NCI-H1092 (cell line): ENCODE data around the gene PPFIA2.

Source experiments
- DNase-seq: peaks from one replicate; lab custom pipeline; 2025; lab: John Stamatoyannopoulos, UW

Gene PPFIA2

DNA sequence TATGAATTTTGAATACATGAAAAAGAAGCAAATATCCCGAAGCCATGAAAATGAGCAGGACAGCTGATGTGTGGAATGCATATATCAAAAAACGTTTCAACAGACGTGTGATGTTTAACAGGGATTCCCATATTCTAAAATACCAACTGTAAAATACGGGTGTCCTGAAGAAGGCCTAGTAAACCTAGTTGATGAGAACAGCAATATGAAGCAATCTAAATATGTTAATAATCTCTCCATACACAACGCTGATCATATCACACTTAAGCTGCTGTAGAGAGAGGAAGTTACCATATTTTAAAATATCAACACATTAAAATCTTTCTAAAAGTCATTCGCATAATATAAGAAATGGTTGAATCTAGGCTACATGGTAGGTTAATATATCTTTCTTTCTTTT is 317.5 kb downstream of the PPFIA2 start:
- DNase-seq = no peak

DNA sequence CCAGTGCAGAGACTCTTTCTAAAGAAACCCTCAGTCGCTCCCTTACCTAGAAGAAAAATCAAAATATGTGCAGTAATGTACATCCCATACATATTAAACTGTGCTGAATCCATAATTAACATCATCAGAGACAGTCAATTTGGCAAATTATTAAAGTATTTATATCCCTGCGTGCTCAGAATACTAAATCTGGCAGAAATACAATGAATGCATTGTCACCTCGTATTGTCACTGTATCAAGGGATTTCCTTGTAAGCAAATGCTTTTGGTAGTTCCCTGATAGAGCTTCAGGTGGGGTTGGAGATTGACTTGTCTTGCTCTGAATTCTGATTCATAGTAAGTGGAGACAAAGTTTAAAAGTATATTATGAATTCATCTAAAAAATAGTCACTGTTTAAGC is 319.1 kb downstream of the PPFIA2 start:
- no peak for DNase-seq

DNA sequence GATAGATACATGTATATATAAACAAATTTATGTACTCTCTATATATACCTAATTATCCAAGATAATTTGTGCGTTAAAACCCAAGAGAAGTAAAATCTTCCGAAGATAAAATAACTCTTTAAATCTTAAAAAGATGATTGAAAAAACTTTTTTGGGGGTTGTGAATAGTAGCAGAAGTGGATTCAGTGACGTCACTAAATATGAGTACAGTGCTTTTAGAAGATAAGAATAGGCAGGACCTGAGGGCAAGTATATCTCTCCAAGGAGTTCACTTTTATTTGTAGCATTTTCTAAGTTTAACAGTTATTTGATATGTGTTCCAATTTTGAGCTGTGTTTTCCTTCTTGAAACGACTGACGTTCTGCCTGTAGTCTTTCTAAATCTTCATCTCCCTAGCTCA is 319.8 kb downstream of the PPFIA2 start:
- DNase-seq = no peak

DNA sequence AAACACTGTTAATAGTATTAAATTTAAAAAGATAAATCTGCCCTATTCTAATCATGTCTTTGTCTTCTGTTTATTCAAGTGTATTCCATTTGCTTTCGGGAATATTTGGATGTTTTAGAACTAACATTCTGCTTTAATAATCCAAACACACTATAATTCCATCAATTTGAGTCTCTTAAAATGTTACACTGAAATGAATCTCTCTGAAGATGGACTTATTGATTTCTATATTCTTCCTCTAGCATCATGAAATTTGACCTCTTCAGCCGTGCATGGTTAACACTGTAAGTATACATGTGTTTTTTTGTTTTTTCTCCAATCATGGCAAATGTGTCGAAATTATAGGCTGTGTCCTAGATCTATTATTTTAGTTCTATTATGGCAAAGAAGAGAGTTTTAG is 342.1 kb downstream of the PPFIA2 start:
- no peak for DNase-seq

DNA sequence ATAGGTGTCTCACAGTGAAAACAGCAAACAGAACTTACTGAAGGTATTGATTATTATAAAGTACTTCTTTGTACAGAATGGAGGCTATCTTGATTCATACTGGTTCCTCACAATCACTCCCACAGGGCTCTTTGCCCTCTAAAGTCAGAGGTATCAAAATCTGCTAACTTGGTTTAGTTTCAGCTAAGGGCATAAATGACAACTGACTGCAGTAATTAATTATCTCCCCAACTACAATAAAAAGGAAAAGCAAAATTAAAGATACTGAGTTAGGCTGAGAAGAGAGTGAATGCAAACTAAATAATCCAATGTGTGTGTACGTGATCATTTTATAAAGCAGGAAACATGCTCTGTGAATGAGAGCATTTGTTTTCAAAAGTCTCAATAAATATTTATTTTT is 342.6 kb downstream of the PPFIA2 start:
- DNase-seq = no peak

DNA sequence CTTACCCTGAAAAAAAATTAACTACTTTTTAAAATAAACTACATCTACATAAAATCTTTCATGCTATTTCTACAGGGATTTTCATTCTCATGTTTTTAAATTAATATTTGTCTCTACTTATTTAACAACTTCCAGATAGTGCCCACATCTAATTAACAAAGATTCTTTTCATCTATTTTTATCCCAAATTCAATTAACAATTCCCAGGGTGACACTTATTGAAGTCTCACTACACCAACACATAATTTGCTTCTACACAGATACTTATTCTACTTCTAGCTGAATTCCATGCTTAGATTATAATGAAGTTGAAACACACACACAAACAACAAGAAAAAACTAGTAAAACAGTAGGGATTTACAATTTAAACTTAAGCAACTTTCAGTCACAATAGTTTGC is 344.7 kb downstream of the PPFIA2 start:
- DNase-seq = no peak

DNA sequence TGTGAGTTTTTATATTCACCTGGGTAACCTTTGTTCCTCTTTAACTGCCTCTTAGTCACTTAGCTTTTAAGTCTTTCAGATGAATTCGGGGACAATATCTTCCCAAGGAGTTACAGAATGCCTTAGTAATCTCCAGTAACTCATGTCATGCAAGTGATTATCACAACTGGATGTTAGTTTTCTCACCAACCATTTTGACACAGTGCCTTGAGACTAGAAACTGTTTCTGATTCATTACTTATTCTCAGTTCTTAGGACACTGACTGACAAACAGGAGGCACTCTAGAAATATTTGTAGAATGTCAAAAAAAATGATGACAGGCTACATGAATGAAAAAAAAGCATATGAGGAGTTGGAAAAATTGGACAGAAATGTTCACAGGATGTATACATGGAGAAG is 346.2 kb downstream of the PPFIA2 start:
- DNase-seq = no peak

DNA sequence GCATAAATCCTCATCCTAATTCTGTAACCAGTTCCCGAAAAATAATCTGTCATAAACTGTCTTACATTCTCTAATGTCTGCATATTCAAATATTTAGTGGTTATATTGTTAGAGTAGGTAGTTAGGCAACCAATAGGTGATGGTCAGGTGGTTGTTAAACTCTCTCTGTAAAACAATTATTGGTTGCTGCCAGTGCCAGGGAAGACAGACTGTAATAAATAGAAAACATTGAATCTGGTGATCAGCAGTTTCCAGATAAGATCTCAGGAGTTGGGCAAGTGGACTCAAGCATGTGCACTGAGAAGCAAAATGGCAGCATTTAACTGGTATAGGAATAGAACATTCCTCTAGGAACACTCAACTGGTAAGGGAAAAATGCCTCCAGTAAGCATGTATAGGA is 355.8 kb downstream of the PPFIA2 start:
- DNase-seq = no peak

DNA sequence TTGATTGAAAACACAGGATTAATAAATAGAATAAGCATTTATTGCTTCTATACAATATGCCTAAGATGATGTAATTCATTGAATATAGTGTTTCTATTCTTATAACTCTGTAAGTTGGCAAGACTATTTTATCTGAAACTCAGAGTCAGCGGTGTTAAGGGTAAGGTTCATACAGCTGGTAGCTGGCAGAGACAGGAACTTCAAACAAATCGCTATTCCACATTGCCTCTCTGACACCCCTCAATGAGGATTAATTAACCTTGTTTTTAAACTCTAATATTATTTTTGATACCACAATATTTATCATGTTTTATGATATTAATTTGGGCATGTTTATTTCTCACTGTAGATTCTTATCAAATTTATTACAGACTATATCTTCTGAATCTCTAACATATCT is 357.9 kb downstream of the PPFIA2 start:
- no peak for DNase-seq

DNA sequence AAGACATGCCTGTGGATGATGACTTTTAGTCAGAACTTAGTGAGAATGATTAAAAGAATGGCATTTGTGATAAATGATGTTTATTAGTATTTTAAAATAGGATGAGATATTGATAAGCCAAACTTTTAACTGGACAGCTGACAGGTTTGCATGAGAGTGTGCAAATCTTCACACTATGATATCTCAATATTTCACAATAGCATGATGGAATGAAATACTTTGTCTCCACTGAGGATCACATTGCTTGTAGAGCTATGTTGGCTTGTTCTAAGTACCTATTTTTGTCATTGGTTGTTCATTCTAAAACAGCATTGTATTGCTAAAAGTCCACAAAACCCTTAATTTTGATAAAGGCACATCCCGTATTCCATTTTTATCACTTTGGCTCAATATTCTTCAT is 359.1 kb downstream of the PPFIA2 start:
- no peak for DNase-seq

DNA sequence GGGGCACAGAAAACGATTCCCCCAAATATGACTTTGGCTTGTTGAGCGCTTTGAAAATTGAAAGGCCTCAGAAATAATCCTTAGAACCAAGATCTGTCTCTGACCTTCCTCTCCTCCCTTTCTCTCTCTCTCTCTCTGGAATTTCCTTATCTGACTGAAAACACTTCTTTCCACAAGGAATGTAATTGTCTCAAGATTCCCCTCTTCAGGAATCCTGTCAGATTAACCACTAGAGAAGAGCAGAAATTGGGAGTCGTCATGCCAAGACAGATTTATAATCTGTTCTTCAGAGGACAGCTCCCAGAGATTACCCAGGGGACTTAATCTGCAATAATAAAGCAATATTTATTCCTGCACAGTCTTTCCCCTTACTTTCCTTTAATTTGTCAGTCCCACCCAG is 363.7 kb downstream of the PPFIA2 start:
- DNase-seq = no peak

DNA sequence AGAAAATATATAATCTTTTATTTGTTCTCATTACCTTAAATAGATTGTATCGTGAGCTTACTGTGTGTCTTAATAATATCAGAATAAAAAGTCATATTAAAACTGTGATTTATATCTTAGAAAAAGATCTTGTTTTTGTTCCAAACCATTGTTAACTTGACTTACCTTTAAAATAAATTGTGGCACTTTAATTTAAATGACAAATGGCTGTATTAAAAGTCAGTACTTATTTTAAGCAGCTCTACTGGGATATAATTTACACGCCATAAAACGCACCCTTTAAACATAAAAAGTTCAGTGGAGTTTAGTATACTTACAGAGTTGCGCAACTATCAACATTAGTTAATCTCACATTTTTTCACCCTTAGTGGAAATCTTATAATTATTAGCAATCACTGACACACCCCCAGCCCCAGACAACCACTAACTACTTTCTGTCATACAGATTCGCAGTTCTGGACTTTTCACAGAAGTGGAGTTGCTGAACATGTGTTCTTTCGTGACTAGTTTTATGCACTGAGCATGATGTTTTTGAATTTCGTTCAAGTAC is 369.5 kb downstream of the PPFIA2 start:
- DNase-seq = no peak

DNA sequence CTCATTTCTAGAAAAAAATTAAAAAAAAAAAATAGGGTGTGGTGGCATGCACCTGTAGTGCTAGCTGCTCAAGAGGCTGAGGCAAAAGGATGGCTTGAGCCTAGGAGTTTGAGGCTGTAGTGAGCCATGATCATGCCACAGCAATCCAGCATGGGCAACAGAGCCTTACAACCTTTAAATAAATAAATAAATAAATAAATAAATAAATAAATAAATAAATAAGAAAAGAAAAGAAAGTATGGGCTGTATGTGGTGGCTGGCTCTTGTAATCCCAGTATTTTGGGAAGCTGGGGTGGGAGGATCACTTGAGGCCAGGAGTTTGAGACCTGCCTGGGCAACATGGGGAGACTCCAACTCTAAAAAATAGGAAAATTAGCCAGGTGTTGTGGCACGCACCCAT is 373.0 kb downstream of the PPFIA2 start:
- no peak for DNase-seq

DNA sequence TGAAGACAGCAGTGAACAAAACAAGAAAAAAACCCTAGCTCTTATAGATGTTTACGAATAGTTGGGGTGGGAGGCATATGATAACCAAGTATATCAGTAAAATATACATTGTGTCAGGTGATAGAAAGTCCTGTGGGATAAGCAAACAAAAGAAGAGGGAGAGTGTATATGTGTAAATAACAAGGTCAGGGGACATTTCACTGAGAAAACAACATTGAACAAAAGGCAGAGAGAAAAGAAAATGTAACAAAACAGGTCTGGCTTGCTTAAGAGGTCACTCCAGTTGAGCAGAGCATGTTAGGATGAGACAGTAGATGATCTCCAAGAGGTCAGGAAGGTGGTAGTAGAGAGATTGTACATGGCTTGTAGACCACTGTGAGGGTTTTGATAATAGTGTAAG is 377.2 kb downstream of the PPFIA2 start:
- DNase-seq = no peak

DNA sequence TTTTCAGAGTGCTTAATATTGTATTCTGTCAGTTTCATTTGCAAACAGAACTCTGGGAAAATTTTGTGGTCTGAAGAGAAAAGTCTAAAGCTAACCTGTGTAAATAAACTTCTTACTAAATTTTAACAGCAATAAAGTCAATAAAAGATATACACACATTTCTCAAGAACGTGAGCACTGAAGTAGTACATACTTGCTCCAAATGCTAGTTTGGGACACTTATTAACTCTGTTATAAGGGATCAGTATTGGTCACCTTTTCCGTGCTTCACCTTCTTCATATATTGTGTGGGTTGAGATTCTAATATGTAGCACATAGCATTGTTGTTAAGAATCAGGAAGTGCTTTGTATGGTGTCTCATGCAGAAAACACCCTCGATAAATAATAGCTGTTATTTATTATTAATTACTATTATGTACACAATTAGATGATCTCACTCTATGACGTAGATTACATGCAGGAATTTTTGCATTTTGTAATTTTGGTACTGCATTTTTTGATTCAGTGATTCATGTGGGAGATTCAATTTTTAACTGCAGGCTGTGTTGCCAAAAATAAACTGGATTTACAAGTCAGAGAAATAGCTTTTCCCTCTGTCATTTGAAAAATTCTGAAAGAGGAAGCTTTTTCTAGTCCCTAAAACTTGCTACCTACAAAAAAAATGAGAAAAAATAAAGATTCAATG is 380.4 kb downstream of the PPFIA2 start:
- no peak for DNase-seq

DNA sequence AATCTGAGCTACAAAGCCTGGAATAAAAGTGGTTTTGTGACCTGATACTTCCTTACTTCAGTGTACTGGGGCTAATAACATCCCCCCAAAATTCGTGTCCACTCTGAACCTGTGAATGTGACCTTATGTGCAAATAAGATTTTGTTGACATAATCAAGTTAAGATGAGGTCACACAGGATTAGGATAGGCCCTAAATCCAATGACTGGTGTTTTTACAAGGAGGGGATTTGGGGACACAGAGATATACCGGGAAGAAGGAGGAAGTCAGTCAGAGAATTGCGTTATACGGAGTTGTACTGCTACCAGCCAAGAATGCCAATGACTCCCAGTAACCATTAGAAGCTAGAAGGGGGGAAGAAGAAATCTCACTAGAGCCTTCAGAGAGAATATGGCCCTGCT is 381.4 kb downstream of the PPFIA2 start:
- DNase-seq = no peak

DNA sequence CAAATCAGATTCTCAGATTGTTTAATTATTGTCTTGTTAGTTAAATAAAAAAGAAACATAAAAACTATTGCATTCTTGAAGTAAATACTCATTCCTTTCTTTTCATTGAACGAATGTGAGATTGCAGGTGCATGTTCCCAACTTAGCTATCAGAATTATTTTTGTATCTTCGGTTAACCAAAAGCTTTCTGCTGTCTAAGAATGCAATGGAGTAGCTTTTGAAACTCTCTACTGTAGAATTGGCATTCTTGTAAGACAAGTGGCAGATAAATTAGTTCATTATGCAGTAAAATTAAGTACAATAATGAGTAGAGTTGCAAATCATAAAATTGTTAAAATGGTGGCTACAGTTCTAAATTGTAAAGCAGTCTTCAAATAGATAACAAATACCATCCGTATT is 383.2 kb downstream of the PPFIA2 start:
- DNase-seq = no peak

DNA sequence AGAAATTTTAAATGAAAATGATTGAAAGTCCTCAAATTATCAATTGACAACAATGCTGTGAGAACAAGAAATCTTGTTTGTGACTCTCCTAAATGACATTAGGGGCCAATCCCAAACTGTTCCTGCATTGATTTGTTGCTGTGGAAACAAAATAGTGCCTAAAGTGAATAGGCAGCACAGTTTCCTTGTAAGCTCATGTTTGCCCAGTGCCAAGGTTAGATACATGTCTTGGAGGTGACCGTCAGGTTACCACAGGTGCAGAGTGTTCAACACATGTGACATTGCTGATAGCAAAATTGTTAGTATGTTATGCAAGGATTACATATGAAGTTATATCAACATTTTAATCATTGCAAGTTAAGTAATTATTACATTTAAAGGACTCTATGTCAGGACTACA is 388.7 kb downstream of the PPFIA2 start:
- no peak for DNase-seq

DNA sequence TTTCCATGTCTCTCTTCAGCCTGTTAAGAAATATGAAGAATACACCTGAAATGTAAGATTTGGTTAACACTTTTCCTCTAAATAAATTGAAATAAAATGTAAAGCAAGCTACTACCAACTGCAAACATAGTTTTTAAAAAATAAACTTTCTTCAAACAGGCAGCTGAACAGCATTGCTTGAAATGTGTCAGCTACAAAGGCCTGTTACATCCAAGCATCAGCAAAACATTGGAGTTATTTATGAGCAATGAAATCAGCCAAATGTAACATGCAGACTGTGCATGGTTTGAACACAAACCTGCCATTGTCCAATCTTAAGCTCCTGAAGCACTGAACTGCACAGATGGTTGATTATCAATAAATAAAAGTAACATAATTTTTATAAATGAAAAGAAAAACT is 390.0 kb downstream of the PPFIA2 start:
- no peak for DNase-seq

DNA sequence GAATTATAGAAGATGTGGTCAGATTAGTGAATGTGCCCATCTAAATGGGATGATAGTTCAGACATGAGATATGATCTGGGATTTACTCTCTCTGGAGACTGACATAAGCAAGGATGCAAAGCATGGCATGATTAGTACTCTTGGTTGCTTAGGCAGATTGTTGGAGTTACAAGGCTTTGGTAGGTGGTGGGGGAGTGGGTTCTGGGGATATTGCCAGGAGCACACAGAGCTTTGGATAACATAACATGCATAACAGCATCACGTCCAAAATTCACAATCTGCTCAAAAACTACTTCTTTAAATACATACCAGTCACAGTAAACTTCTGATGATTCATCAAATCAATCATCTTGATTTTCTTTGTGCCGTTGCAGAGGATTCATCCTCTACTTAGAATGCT is 393.9 kb downstream of the PPFIA2 start:
- no peak for DNase-seq

DNA sequence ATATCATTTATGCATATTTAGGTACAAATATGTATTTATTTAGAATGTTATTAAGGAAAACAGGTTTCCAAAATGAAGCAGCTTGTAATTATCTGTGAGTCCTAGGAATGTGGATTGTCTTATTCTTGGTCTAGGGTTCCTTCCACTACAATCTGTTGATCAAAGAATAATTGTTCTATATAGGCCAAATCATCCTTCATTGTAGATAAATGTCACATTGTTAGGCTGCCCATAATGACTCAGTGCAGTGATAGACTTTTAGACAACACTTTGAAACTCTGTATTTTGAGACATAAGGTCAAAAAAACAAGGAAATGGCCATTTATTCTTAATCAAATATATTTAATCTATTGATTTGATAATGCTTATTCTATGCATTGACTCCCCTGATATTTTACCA is 398.2 kb downstream of the PPFIA2 start:
- DNase-seq = no peak

DNA sequence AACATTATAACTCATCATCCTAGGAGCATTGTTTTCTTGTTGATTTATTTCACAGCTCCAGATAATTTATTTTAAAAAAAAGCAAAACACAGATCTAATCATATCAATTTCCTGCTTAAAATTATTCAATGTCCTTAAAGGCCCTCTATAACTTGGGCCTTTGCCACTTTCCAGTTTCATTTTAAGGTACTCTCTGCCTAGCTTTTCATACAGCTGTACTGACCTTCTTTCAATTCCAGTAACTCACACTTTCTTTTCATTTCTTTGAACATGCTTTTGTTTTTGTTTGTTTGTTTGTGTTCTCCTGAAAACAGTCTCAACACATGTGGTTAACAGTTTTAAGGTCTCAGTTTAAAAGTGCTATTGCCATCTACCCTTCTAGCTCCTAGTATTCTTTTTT is 399.4 kb downstream of the PPFIA2 start:
- no peak for DNase-seq

DNA sequence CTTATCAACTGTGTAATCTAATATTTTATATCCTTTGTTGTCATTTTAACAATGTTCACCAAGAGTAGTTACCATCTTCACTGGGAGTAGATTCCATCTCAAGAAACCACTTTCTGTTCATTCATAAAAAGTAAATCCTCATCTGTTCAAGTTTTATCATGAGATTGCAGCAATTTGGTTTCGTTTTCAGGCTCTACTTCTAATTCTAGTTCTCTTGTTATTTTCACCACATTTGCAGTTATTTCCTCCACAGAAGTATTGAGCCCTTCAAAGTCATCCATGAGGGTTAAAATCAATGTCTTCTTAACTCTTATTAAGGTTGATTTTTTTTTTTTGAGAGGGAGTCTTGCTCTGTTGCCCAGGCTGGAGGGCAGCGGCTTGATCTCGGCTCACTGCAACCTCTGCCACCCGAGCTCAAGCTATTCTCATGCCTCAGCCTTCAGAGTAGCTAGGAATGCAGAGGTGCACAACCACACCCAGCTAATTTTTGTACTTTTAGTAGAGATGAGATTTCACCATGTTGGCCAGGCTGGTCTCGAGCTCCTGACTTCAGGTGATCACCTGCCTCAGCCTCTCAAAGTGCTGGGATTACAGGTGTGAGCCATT is 404.7 kb downstream of the PPFIA2 start:
- DNase-seq = no peak

DNA sequence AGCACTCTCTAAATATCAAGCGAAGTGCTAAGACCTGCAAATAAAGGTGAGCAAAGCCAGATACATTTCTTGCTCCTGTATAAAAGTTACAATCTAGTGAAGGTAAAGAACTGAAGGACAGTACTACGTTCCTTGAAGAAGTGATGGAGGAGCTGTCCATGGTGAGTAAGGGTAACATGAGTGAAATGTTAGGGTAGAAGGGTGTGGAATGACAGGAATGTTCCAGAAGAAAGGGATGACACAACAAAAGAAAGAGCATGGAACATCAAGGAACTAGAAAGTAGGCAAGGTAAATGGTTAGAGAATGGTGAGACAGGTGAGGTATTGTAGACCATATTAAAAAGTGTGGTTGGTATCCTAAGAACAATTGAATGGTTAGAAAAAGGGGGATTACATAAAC is 408.8 kb downstream of the PPFIA2 start:
- no peak for DNase-seq
